Panc1 (cell line): ENCODE data around the gene MDGA2. TPM values are rescaled to one million over a fixed set of nuclear protein-coding genes. Genes with fewer than 3 reads are reported as not detected.

Source experiments
- ATAC-seq: fragments of 200-7000 bp; cut with Tn5 transposase; 2 replicates; pipeline ENCODE4 v1.9.1; 2020; ENCODE audit warnings: mild to moderate bottlenecking, moderate library complexity
- BruUV-seq: library from RNA; stranded (reverse); fragments of 400-500 nt; replicated peaks from 2 replicates; lab custom pipeline; 2021; lab: Mats Ljungman, UMichigan
- CTCF ChIA-PET: fragments of 300-600 bp; sonication (Branson Sonifier 250); formaldehyde crosslinking; loops from one replicate; lab custom pipeline; 2022; ENCODE audit warnings: antibody characterized with exemption; lab: Charles Lee
- POLR2A ChIA-PET: fragments of 300-600 bp; sonication (Branson Sonifier 250); formaldehyde crosslinking; loops from one replicate; lab custom pipeline; 2022; ENCODE audit warnings: antibody characterized with exemption; lab: Charles Lee
- DNase-seq: peaks from one replicate; pipeline ENCODE4 v3.0.0-alpha.2; 2010; ENCODE audit warnings: low read depth, low spot score
- H3K27ac ChIP-seq: 2 replicates; pipeline ENCODE4 v1.5.1; 2011; ENCODE audit warnings: mild to moderate bottlenecking, low read length, inconsistent platforms
- H3K27me3 ChIP-seq: fragments of 200-500 bp; sonication (Bioruptor generic); 2 replicates; pipeline ENCODE4 v1.6.0; 2014; ENCODE audit warnings: low read length, inconsistent platforms; ENCODE audit not compliant: control insufficient read depth, insufficient read depth
- H3K36me3 ChIP-seq: fragments of 200-500 bp; sonication (Bioruptor generic); 2 replicates; pipeline ENCODE4 v1.5.1; 2014; ENCODE audit warnings: inconsistent platforms, mild to moderate bottlenecking, low read length, moderate library complexity; ENCODE audit not compliant: control insufficient read depth, insufficient read depth
- H3K4me1 ChIP-seq: 2 replicates; pipeline ENCODE4 v1.5.1; 2011; ENCODE audit warnings: inconsistent platforms, mild to moderate bottlenecking, low read length, moderate library complexity; ENCODE audit not compliant: control insufficient read depth, insufficient read depth
- H3K4me3 ChIP-seq, 2 experiments: 2 replicates each; pipeline ENCODE4 v1.5.1; 2011 to 2012; ENCODE audit warnings: low read depth in 2 of 2, low read length in 2 of 2, mild to moderate bottlenecking in 2 of 2, inconsistent platforms in 1 of 2, moderate library complexity in 1 of 2
- H3K9me3 ChIP-seq: fragments of 200-500 bp; sonication (Bioruptor generic); 2 replicates; pipeline ENCODE4 v1.5.1; 2014; ENCODE audit warnings: low read depth, mild to moderate bottlenecking, inconsistent platforms, low read length, moderate library complexity; ENCODE audit not compliant: control insufficient read depth, insufficient read depth
- POLR2AphosphoS5 ChIP-seq: IDR thresholded peaks from 2 replicates; pipeline ENCODE4 v1.6.1; 2012; ENCODE audit warnings: mild to moderate bottlenecking, low read depth, low read length, moderate library complexity
- SIN3A ChIP-seq: IDR thresholded peaks from 2 replicates; pipeline ENCODE4 v1.6.1; 2012; ENCODE audit warnings: low read depth, mild to moderate bottlenecking, low read length, moderate library complexity, borderline replicate concordance; ENCODE audit not compliant: insufficient read depth
- TCF7L2 ChIP-seq: IDR thresholded peaks from 2 replicates; pipeline ENCODE4 v1.6.1; 2011; ENCODE audit warnings: mild to moderate bottlenecking, low read depth, low read length, inconsistent platforms
- in situ Hi-C: cut with HindIII; loops from 2 replicates; pipeline ENCODE4 v1.10.0; 2016; ENCODE audit warnings: low sequenced_read_pairs, low pct_unique_long_range_greater_than_20kb
- intact Hi-C: fragments of 100-400 bp; cut with micrococcal nuclease; formaldehyde crosslinking; loops from one replicate; pipeline ENCODE4 v1.10.0; 2022; ENCODE audit not compliant: unreplicated experiment
- total RNA-seq: library from RNA; stranded (reverse); gene quantifications from one replicate; pipeline ENCODE4 v1.2.1, GENCODE V29; 2021; ENCODE audit not compliant: unreplicated experiment
- TF ChIP-seq, protein P1 (sequence below): fragments of 450-650 bp; IDR thresholded peaks from 2 replicates; pipeline ENCODE4 v1.5.1; 2017; ENCODE audit warnings: mild to moderate bottlenecking
- TF ChIP-seq, protein P2 (sequence below), 2 experiments: IDR thresholded peaks; 2 replicates each; pipeline ENCODE4 v1.6.1; 2011 to 2012; ENCODE audit warnings: low read depth in 2 of 2, control low read depth in 1 of 2, low read length in 1 of 2, mild to moderate bottlenecking in 1 of 2, moderate library complexity in 1 of 2; ENCODE audit not compliant: insufficient read depth in 1 of 2

MDGA2 gene
- total RNA-seq, 1 experiment from 2014 or later, result not detected

GRCh38 chr14:47691829-47692228 is 16.4 kb upstream of the MDGA2 start:
- Histone ChIP-seq H3K4me3 (no peak overlapping the region), H3K9me3 (no peaks in the 10 kb centered on the region), H3K4me1 (no peaks in the 10 kb centered on the region), H3K27ac (no peak overlapping the region), H3K36me3 (no peaks in the 10 kb centered on the region), H3K27me3 (no peaks in the 10 kb centered on the region)
- in situ Hi-C loops, result no loop called here
- no TSS peak for BruUV-seq
- DNase-seq (no peak), ATAC-seq (no peak)
- TF ChIP-seq, protein P1, sequence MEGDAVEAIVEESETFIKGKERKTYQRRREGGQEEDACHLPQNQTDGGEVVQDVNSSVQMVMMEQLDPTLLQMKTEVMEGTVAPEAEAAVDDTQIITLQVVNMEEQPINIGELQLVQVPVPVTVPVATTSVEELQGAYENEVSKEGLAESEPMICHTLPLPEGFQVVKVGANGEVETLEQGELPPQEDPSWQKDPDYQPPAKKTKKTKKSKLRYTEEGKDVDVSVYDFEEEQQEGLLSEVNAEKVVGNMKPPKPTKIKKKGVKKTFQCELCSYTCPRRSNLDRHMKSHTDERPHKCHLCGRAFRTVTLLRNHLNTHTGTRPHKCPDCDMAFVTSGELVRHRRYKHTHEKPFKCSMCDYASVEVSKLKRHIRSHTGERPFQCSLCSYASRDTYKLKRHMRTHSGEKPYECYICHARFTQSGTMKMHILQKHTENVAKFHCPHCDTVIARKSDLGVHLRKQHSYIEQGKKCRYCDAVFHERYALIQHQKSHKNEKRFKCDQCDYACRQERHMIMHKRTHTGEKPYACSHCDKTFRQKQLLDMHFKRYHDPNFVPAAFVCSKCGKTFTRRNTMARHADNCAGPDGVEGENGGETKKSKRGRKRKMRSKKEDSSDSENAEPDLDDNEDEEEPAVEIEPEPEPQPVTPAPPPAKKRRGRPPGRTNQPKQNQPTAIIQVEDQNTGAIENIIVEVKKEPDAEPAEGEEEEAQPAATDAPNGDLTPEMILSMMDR, result no peak
- TF ChIP-seq POLR2AphosphoS5, result no peak
- TF ChIP-seq SIN3A, result no peak
- TF ChIP-seq TCF7L2, result no peak
- TF ChIP-seq, protein P2, sequence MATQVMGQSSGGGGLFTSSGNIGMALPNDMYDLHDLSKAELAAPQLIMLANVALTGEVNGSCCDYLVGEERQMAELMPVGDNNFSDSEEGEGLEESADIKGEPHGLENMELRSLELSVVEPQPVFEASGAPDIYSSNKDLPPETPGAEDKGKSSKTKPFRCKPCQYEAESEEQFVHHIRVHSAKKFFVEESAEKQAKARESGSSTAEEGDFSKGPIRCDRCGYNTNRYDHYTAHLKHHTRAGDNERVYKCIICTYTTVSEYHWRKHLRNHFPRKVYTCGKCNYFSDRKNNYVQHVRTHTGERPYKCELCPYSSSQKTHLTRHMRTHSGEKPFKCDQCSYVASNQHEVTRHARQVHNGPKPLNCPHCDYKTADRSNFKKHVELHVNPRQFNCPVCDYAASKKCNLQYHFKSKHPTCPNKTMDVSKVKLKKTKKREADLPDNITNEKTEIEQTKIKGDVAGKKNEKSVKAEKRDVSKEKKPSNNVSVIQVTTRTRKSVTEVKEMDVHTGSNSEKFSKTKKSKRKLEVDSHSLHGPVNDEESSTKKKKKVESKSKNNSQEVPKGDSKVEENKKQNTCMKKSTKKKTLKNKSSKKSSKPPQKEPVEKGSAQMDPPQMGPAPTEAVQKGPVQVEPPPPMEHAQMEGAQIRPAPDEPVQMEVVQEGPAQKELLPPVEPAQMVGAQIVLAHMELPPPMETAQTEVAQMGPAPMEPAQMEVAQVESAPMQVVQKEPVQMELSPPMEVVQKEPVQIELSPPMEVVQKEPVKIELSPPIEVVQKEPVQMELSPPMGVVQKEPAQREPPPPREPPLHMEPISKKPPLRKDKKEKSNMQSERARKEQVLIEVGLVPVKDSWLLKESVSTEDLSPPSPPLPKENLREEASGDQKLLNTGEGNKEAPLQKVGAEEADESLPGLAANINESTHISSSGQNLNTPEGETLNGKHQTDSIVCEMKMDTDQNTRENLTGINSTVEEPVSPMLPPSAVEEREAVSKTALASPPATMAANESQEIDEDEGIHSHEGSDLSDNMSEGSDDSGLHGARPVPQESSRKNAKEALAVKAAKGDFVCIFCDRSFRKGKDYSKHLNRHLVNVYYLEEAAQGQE (IDR thresholded peaks at IDR 0.05; ENCODE audit: insufficient read depth in 1 of 2, low read depth in 2 of 2, low read length in 1 of 2), result no peak
- ChIA-PET CTCF (no interaction called here), POLR2A (no interaction called here)
- intact Hi-C loops, result no loop called here

DNA sequence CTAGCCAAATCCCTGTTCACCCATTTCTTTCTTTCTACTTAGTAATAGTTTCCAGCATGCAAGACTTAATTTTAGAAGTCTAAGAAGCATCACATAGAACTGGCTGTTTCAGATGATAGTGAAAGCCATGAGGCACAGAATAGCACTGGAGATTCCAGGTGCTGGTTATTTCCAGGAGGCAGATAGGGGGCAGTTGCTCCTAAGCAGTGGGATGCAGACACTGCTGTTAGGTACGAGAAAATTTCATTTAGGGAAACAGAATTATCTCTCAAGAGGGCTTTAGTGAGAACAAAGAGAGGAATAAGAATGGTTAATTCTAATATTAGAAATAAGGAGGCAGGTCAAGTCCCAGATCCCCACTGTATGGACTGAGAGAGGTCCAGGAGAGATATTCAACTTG is 3.6 kb upstream of the MDGA2 start:
- H3K4me1 ChIP-seq, result no peaks in the 10 kb centered on the region
- no peak overlapping the region for H3K27ac ChIP-seq
- no peak for DNase-seq
- no peaks in the 10 kb centered on the region for H3K36me3 ChIP-seq
- CTCF ChIA-PET, result no interaction called here
- intact Hi-C loops (no loop called here), in situ Hi-C loops (no loop called here)
- H3K27me3 ChIP-seq, result no peaks in the 10 kb centered on the region
- no peak overlapping the region for H3K4me3 ChIP-seq
- no peaks in the 10 kb centered on the region for H3K9me3 ChIP-seq
- TF ChIP-seq, protein P2 (IDR thresholded peaks at IDR 0.05; ENCODE audit: insufficient read depth in 1 of 2, low read depth in 2 of 2, low read length in 1 of 2), result no peak
- TF ChIP-seq SIN3A (no peak), POLR2AphosphoS5 (no peak), TCF7L2 (no peak)
- TF ChIP-seq, protein P1, result no peak
- no TSS peak for BruUV-seq
- ATAC-seq, result no peak
- POLR2A ChIA-PET, result no interaction called here
